CD14-positive monocyte (primary cell): ENCODE data around the gene OVCA2. TPM values are rescaled to one million over a fixed set of nuclear protein-coding genes. Genes with fewer than 3 reads are reported as not detected.

Experiments
- DNase-seq, 3 donors: peaks; one replicate each; pipeline ENCODE4 v3.0.0-alpha.2; 2011 to 2022
- H2AFZ ChIP-seq: 2 replicates; pipeline ENCODE4 v1.6.0; 2012; ENCODE audit warnings: mild to moderate bottlenecking, low read depth, low read length, inconsistent platforms; ENCODE audit not compliant: insufficient read depth, poor library complexity, severe bottlenecking
- H3K27ac ChIP-seq, 2 donors: 1 replicate in 1 of 2; 2 replicates in 1 of 2; pipeline ENCODE4 v1.5.1; 2012 to 2013; ENCODE audit warnings: low read length in 2 of 2, control low read depth in 1 of 2, inconsistent platforms in 1 of 2, low read depth in 1 of 2, mild to moderate bottlenecking in 1 of 2
- H3K27me3 ChIP-seq, 2 donors: one replicate each; pipeline versions ENCODE4 v1.6.0 to v1.6.1; 2011 to 2013; ENCODE audit warnings: low read length in 2 of 2; ENCODE audit not compliant: control insufficient read depth in 2 of 2, insufficient read depth in 2 of 2
- H3K36me3 ChIP-seq, 2 donors: replicated peaks in 1 of 2; 1 replicate in 1 of 2; 2 replicates in 1 of 2; pipeline versions ENCODE4 v1.5.1 to v1.6.1; 2012 to 2013; ENCODE audit warnings: low read length in 2 of 2, control low read depth in 1 of 2, inconsistent platforms in 1 of 2, mild to moderate bottlenecking in 1 of 2; ENCODE audit not compliant: insufficient read depth in 2 of 2, control insufficient read depth in 1 of 2
- H3K4me1 ChIP-seq, 2 donors: 1 replicate in 1 of 2; 2 replicates in 1 of 2; pipeline versions ENCODE4 v1.5.1 to v1.6.1; 2012 to 2013; ENCODE audit warnings: low read length in 2 of 2, control low read depth in 1 of 2, inconsistent platforms in 1 of 2, mild to moderate bottlenecking in 1 of 2, moderate library complexity in 1 of 2; ENCODE audit not compliant: insufficient read depth in 2 of 2, control insufficient read depth in 1 of 2
- H3K4me2 ChIP-seq: replicated peaks from 2 replicates; pipeline ENCODE3; 2012; ENCODE audit warnings: low read length, moderate library complexity, mild to moderate bottlenecking; ENCODE audit not compliant: poor library complexity, severe bottlenecking; ENCODE audit errors: extremely low read depth
- H3K4me3 ChIP-seq, 3 experiments: fragments of 200-600 bp in 1 of 3; sonication (generic) in 1 of 3; replicated peaks in 1 of 3; 1 replicate in 2 of 3; 2 replicates in 1 of 3; pipeline ENCODE4 v1.5.1; 2011 to 2013; ENCODE audit warnings: low read length in 3 of 3, mild to moderate bottlenecking in 3 of 3, control low read depth in 2 of 3, low read depth in 2 of 3, inconsistent platforms in 1 of 3, moderate library complexity in 1 of 3
- H3K79me2 ChIP-seq: 2 replicates; pipeline ENCODE4 v1.6.0; 2012; ENCODE audit warnings: mild to moderate bottlenecking, control low read depth, inconsistent platforms, low read length, moderate library complexity; ENCODE audit not compliant: insufficient read depth
- H3K9ac ChIP-seq: 2 replicates; pipeline ENCODE4 v1.6.0; 2017; ENCODE audit warnings: low read length, mild to moderate bottlenecking; ENCODE audit not compliant: insufficient read depth, poor library complexity, severe bottlenecking
- H3K9me3 ChIP-seq, 2 donors: replicated peaks in 1 of 2; 1 replicate in 1 of 2; 2 replicates in 1 of 2; pipeline versions ENCODE4 v1.5.1 to v1.6.1; 2012 to 2013; ENCODE audit warnings: low read length in 2 of 2, control low read depth in 1 of 2; ENCODE audit not compliant: control insufficient read depth in 1 of 2, insufficient read depth in 1 of 2
- H4K20me1 ChIP-seq: 2 replicates; pipeline ENCODE4 v1.6.0; 2012; ENCODE audit warnings: mild to moderate bottlenecking, low read length, control low read depth, moderate library complexity; ENCODE audit not compliant: insufficient read depth
- H3K27ac Mint-ChIP-seq, 7 donors: one replicate each; pipeline ENCODE4 v1.8.0; 2020; ENCODE audit warnings: mild to moderate bottlenecking in 7 of 7, mixed read lengths in 7 of 7, moderate library complexity in 6 of 7, inconsistent platforms in 2 of 7
- H3K27me3 Mint-ChIP-seq, 3 donors: one replicate each; pipeline ENCODE4 v1.8.0; 2021 to 2022; ENCODE audit warnings: low read depth in 3 of 3, mild to moderate bottlenecking in 3 of 3, mixed read lengths in 3 of 3, moderate library complexity in 3 of 3, inconsistent platforms in 1 of 3
- H3K36me3 Mint-ChIP-seq, 2 donors: one replicate each; pipeline ENCODE4 v1.8.0; 2020; ENCODE audit warnings: mixed read lengths in 2 of 2, inconsistent platforms in 1 of 2, mild to moderate bottlenecking in 1 of 2
- H3K4me1 Mint-ChIP-seq: one replicate; pipeline ENCODE4 v1.8.0; 2020; ENCODE audit warnings: mild to moderate bottlenecking, mixed read lengths
- H3K4me3 Mint-ChIP-seq, 2 donors: one replicate each; pipeline ENCODE4 v1.8.0; 2020; ENCODE audit warnings: mild to moderate bottlenecking in 2 of 2, mixed read lengths in 2 of 2, moderate library complexity in 1 of 2
- H3K9me3 Mint-ChIP-seq, 7 donors: one replicate each; pipeline ENCODE4 v1.8.0; 2020 to 2022; ENCODE audit warnings: mixed read lengths in 7 of 7, mild to moderate bottlenecking in 6 of 7, moderate library complexity in 6 of 7, inconsistent platforms in 2 of 7
- CTCF ChIP-seq: fragments of 200-600 bp; IDR thresholded peaks from one replicate; pipeline ENCODE4 v1.8.0; 2022; ENCODE audit warnings: antibody characterized with exemption, mild to moderate bottlenecking
- WGBS: methylation state at CpG from one replicate; pipeline ENCODE4 v1.1.5; 2013; ENCODE audit warnings: missing lambda C conversion rate; ENCODE audit not compliant: insufficient coverage; 5-methylcytosine and 5-hydroxymethylcytosine counted together
- intact Hi-C, 2 donors: fragments of 100-400 bp; cut with micrococcal nuclease; formaldehyde crosslinking; loops; one replicate each; pipeline versions ENCODE4 v1.15.0 to v1.15.1; 2023
- polyA plus RNA-seq, 3 donors: library from polyadenylated mRNA; depleted of rRNA in 1 of 3; unstranded in 2 of 3; stranded (reverse) in 1 of 3; fragments of 300-500 nt in 2 of 3; fragments of >200 nt in 1 of 3; fragmentation: Illumina TruSeq in 2 of 3; gene quantifications; 1 replicate in 2 of 3; 2 replicates in 1 of 3; pipeline ENCODE4 v1.2.3, GENCODE V29; 2012 to 2021

Gene OVCA2
- polyA plus RNA-seq, 3 donors: 30.5 to 94.9 (median 69.1) TPM

- no peaks in the 10 kb centered on the region for H3K36me3 ChIP-seq
- Mint-ChIP-seq H3K27ac (no peak overlapping the region), H3K36me3 (no peaks in the 10 kb centered on the region), H3K27me3 (peaks cover 45 to 66% (median 45%) of the 10 kb centered on the region in 3 donors), H3K9me3 (peaks cover 0 to 12% (median 5%) of the 10 kb centered on the region in 7 donors), H3K4me1 (no peaks in the 10 kb centered on the region), H3K4me3 (no peak overlapping the region)
- no peaks in the 10 kb centered on the region for H3K79me2 ChIP-seq
- no peak overlapping the region for H3K4me3 ChIP-seq
- peaks cover 0 to 5% of the 10 kb centered on the region in 2 donors for H3K4me1 ChIP-seq
- no peaks in the 10 kb centered on the region for H4K20me1 ChIP-seq
- H3K9ac ChIP-seq: no peak overlapping the region
- peaks cover 7 to 35% of the 10 kb centered on the region in 2 donors for H3K27me3 ChIP-seq
- no peak overlapping the region for H3K27ac ChIP-seq
- no peaks in the 10 kb centered on the region for H3K9me3 ChIP-seq
- no CpG with 5 or more reads among the region's 4 CpGs for WGBS
- no peak overlapping the region for H2AFZ ChIP-seq
- no peak for DNase-seq
- H3K4me2 ChIP-seq: no peak overlapping the region
- no peak for TF ChIP-seq CTCF
- intact Hi-C loops: no loop called here
Measured at GRCh38 chr17:1994707-1995106, 47.1 kb upstream of the OVCA2 start.

GRCh38 chr17:1995321-1995892, 46.4 kb upstream of the OVCA2 start:
- Mint-ChIP-seq H3K36me3 (no peaks in the 10 kb centered on the region), H3K4me3 (no peak overlapping the region), H3K27me3 (peaks cover 48 to 71% (median 51%) of the 10 kb centered on the region in 3 donors), H3K9me3 (peaks cover 0 to 12% (median 5%) of the 10 kb centered on the region in 7 donors), H3K4me1 (no peaks in the 10 kb centered on the region), H3K27ac (no peak overlapping the region)
- DNase-seq: no peak
- no peaks in the 10 kb centered on the region for H3K9me3 ChIP-seq
- H3K4me1 ChIP-seq: peaks cover 0 to 5% of the 10 kb centered on the region in 2 donors
- H4K20me1 ChIP-seq: no peaks in the 10 kb centered on the region
- intact Hi-C loops: no loop called here
- H3K9ac ChIP-seq: no peak overlapping the region
- no peak for TF ChIP-seq CTCF
- H3K4me2 ChIP-seq: no peak overlapping the region
- H3K4me3 ChIP-seq: no peak overlapping the region
- peaks cover 7 to 42% of the 10 kb centered on the region in 2 donors for H3K27me3 ChIP-seq
- no peak overlapping the region for H2AFZ ChIP-seq
- no peaks in the 10 kb centered on the region for H3K79me2 ChIP-seq
- H3K36me3 ChIP-seq: no peaks in the 10 kb centered on the region
- 90% methylated on average over 10 of the region's 16 CpGs for WGBS
- no peak overlapping the region for H3K27ac ChIP-seq
